Lower leg skin (tissue), 4 donors: ENCODE measurements around the gene GLCE. TPM values are rescaled to one million over a fixed set of nuclear protein-coding genes. Genes with fewer than 3 reads are reported as not detected.

Experiments
- DNase-seq, 2 donors: peaks; one replicate each; pipeline ENCODE4 v3.0.0-alpha.2; 2019; ENCODE audit warnings: low spot score in 2 of 2
- H3K4me3 ChIP-seq: fragments of 200-600 bp; sonication (generic); 2 replicates; pipeline ENCODE4 v1.5.1; 2017; ENCODE audit warnings: mild to moderate bottlenecking, low read depth; ENCODE audit not compliant: poor library complexity, severe bottlenecking
- CTCF ChIP-seq, 3 donors: fragments of 450-650 bp; IDR thresholded peaks; one replicate each; pipeline ENCODE4 v1.5.1; 2016; ENCODE audit warnings: antibody characterized with exemption in 3 of 3, mild to moderate bottlenecking in 3 of 3, moderate library complexity in 2 of 3
- POLR2A ChIP-seq, 2 donors: fragments of 450-650 bp; IDR thresholded peaks; one replicate each; pipeline ENCODE4 v1.6.1; 2016 to 2017; ENCODE audit warnings: antibody characterized with exemption in 2 of 2, mild to moderate bottlenecking in 1 of 2, moderate library complexity in 1 of 2
- WGBS, 2 donors: methylation state at CpG; one replicate each; pipeline ENCODE4 v1.1.5; 2018; 5-methylcytosine and 5-hydroxymethylcytosine counted together
- intact Hi-C: fragments of 100-400 bp; cut with DNase I; formaldehyde crosslinking; loops from one replicate; pipeline ENCODE4 v1.15.0; 2023; ENCODE audit warnings: low total_unique reads
- total RNA-seq, 4 donors: library from RNA; depleted of rRNA; stranded (reverse); fragments of >200 nt; gene quantifications; one replicate each; pipeline ENCODE4 v1.1.0, GENCODE V29; 2016

GLCE gene
- total RNA-seq, 4 donors from 2014 or later: 10.3 to 18.0 (median 12.8) TPM

DNA sequence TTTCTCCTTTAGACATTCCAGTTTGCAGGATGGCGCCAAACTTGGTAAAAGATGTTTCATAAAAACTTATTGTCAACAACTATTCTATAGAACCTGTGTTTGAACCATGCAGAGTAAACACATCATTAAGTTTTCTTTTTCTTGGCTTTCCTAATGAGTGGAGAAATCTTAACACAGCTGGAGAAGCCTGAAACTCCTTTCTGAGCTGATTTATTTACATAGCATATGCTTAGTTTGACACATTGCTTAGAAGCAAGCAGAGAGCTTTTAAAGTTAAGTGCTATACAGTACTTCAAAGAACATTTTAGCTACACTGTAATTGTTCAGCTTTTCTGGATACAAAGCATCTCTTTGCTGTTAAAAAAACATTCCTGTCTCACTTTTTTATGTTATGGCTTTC is 77.3 kb downstream of the GLCE start:
- WGBS, 2 donors: 98% methylated on average over 1 of the region's 1 CpG

DNA sequence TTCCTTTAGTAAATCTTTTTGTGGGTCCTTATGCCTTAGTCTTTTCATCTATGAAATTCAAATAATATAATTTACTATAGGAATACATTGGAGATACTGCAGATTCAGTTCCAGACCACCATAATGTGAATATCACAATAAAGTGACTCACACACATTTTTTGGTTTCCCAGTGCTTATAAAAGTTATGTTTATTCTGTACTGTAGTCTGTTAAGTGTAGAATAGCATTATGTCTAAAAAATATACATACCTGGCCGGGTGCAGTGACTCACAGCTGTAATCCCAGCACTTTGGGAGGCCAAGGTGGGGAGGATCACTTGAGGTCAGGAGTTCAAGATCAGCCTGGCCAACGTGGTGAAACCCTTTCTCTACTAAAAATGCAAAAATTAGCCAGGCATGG is 84.4 kb downstream of the GLCE start:
- intact Hi-C loops: no loop called here
- no peak overlapping the region for H3K4me3 ChIP-seq
- DNase-seq: no peak
- WGBS, 2 donors: 24 to 37% methylated on average over 2 of the region's 2 CpGs
- TF ChIP-seq CTCF (IDR thresholded peaks at IDR 0.05): no peak
- TF ChIP-seq POLR2A (IDR thresholded peaks at IDR 0.05): no peak

More for the DNA sequence above, 77.3 kb downstream of the GLCE start:
- no peak overlapping the region for H3K4me3 ChIP-seq
- TF ChIP-seq CTCF (IDR thresholded peaks at IDR 0.05) (no peak), POLR2A (IDR thresholded peaks at IDR 0.05) (no peak)
- no peak for DNase-seq
- intact Hi-C loops: no loop called here

DNA sequence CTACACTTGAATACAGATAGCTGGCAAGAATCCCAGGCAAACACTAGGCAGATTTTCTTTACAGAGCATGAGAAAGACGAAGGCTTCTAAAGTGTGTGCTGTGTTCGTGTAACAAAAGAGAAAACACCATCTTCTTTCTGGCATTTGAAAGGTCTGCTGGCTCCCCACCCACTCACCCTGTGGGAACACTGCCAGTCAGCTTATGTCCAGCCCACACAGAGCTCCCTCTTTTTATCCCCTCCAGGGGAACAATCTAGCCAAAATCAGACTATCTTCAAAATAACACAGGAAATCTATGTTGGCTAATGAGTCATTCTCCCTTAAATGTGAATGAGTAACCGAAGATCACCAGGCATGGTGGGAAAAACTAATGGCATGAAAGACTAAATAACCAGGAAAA is 92.7 kb downstream of the GLCE start:
- no peak for DNase-seq
- no peak overlapping the region for H3K4me3 ChIP-seq
- 35% methylated on average over 3 of the region's 3 CpGs for WGBS, 2 donors
- intact Hi-C loops: no loop called here
- TF ChIP-seq POLR2A (IDR thresholded peaks at IDR 0.05) (no peak), CTCF (IDR thresholded peaks at IDR 0.05) (no peak)

- TF ChIP-seq POLR2A (IDR thresholded peaks at IDR 0.05): no peak
- TF ChIP-seq CTCF (IDR thresholded peaks at IDR 0.05): peak in 1 of 3 donors; percentile 13
- no peak for DNase-seq
- intact Hi-C loops: loop anchor here (2.0 kb wide), 1 partner anchor 207 kb away; no protein-coding TSS in a partner anchor
- no peak overlapping the region for H3K4me3 ChIP-seq
- 29 to 33% methylated on average over 5 of the region's 5 CpGs for WGBS, 2 donors
Observed at GRCh38 chr15:69265347-69265955, 105.0 kb downstream of the GLCE start.

GRCh38 chr15:69271217-69271616 is 110.8 kb downstream of the GLCE start:
- no peak for TF ChIP-seq CTCF (IDR thresholded peaks at IDR 0.05)
- TF ChIP-seq POLR2A (IDR thresholded peaks at IDR 0.05): no peak
- intact Hi-C loops: no loop called here
- no peak for DNase-seq
- no peak overlapping the region for H3K4me3 ChIP-seq

GRCh38 chr15:69272139-69272538 is 111.7 kb downstream of the GLCE start:
- no peak overlapping the region for H3K4me3 ChIP-seq
- no peak for TF ChIP-seq POLR2A (IDR thresholded peaks at IDR 0.05)
- TF ChIP-seq CTCF (IDR thresholded peaks at IDR 0.05): no peak
- DNase-seq: no peak
- WGBS, 2 donors: 65 to 74% methylated on average over 3 of the region's 3 CpGs
- intact Hi-C loops: no loop called here
